ENCODE measurements around the gene CRYBA2.
A peak's percentile ranks its signal among the peaks of the same experiment; 100 is the strongest.

GRCh38 chr2:218995972-218996711, 2.9 kb upstream of the CRYBA2 start:
- TF ChIP-seq CTCF (IDR thresholded peaks at IDR 0.05 in 8 of 11, conservative IDR thresholded peaks at IDR 0.05 in 3 of 11) = peak; percentile 52 to 91 (median 85)
- TF ChIP-seq POLR2AphosphoS5 (IDR thresholded peaks at IDR 0.05) = peak in 2 of 3 donors; percentile 48 to 58
